Brain pericyte (primary cell): Measurements from ENCODE around the gene ARHGEF40.

Experiments used
- DNase-seq: peaks from one replicate; pipeline ENCODE4 v3.0.0-alpha.2; 2012; ENCODE audit warnings: low read depth, low spot score

The ARHGEF40 gene

GRCh38 chr14:21081521-21082142 is 11.5 kb downstream of the ARHGEF40 start:
- DNase-seq = no peak

- no peak for DNase-seq
Observed at GRCh38 chr14:21083565-21084325, 13.6 kb downstream of the ARHGEF40 start.

- DNase-seq = no peak
Observed at GRCh38 chr14:21084396-21084795, 14.3 kb downstream of the ARHGEF40 start.

GRCh38 chr14:21084998-21085853 is 15.1 kb downstream of the ARHGEF40 start:
- no peak for DNase-seq

GRCh38 chr14:21086908-21087293 is 16.8 kb downstream of the ARHGEF40 start:
- DNase-seq = no peak

- peak; percentile 78 for DNase-seq
Observed at GRCh38 chr14:21087294-21088091, 17.4 kb downstream of the ARHGEF40 start.

- no peak for DNase-seq
Observed at GRCh38 chr14:21088687-21089086, 18.6 kb downstream of the ARHGEF40 start.

GRCh38 chr14:21089271-21089670 is 19.2 kb downstream of the ARHGEF40 start:
- DNase-seq = no peak

GRCh38 chr14:21089877-21090193 is 19.7 kb downstream of the ARHGEF40 start:
- DNase-seq = no peak

GRCh38 chr14:21090194-21090939 is 20.3 kb downstream of the ARHGEF40 start:
- DNase-seq = no peak

GRCh38 chr14:21090940-21091663 is 21.0 kb downstream of the ARHGEF40 start:
- no peak for DNase-seq

- no peak for DNase-seq
Observed at GRCh38 chr14:21091821-21092272, 21.7 kb downstream of the ARHGEF40 start.

GRCh38 chr14:21092273-21093011 is 22.3 kb downstream of the ARHGEF40 start:
- no peak for DNase-seq

GRCh38 chr14:21093018-21093417 is 22.9 kb downstream of the ARHGEF40 start:
- no peak for DNase-seq

- DNase-seq = no peak
Observed at GRCh38 chr14:21093769-21094681, 23.9 kb downstream of the ARHGEF40 start.

GRCh38 chr14:21095430-21096205 is 25.5 kb downstream of the ARHGEF40 start:
- DNase-seq = no peak

- DNase-seq = no peak
Observed at GRCh38 chr14:21096438-21096837, 26.3 kb downstream of the ARHGEF40 start.
